Stimulated activated naive CD8-positive, alpha-beta T cell treated with anti-CD3 and anti-CD28 coated beads, Interleukin-15, Interleukin-2, amounts not matched to agents 100 ng/mL and 50 ng/mL, for 24 hours (primary cell): ENCODE results near the gene RAB26.

Experiments used
- H3K27ac Mint-ChIP-seq: one replicate; pipeline ENCODE4 v1.8.0; 2021; ENCODE audit warnings: mild to moderate bottlenecking, mixed read lengths
- H3K27me3 Mint-ChIP-seq: one replicate; pipeline ENCODE4 v1.8.0; 2021; ENCODE audit warnings: mixed read lengths
- H3K36me3 Mint-ChIP-seq: one replicate; pipeline ENCODE4 v1.8.0; 2021; ENCODE audit warnings: low read depth, mixed read lengths
- H3K4me1 Mint-ChIP-seq: one replicate; pipeline ENCODE4 v1.8.0; 2021; ENCODE audit warnings: low read depth, mixed read lengths
- H3K4me3 Mint-ChIP-seq: one replicate; pipeline ENCODE4 v1.8.0; 2021; ENCODE audit warnings: mild to moderate bottlenecking, mixed read lengths
- H3K9me3 Mint-ChIP-seq: one replicate; pipeline ENCODE4 v1.8.0; 2021; ENCODE audit warnings: mixed read lengths

Gene RAB26

DNA sequence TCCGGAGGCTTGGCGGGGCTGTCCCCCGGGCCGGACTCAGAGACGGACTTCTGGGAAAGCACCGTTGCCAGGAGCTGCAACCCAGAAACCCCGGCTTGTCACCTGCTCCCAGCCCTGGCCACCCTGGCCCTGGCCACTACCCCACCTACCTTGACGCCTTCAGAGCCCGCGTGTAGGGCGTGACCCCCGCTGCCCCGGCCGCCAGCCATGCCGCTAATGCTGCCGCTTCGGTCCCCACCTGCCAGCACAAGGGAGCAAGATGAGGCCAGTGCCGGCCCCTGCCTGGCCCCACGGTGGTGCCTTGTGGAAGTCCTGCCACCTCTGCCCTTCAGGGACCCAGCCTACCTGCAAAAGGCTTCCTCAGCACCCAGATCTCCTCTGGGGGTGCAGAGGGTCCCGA is 36.5 kb downstream of the RAB26 start:
- Mint-ChIP-seq H3K9me3 (no peaks in the 10 kb centered on the region), H3K27me3 (no peaks in the 10 kb centered on the region), H3K27ac (no peak overlapping the region), H3K36me3 (no peaks in the 10 kb centered on the region), H3K4me3 (no peak overlapping the region), H3K4me1 (no peaks in the 10 kb centered on the region)

DNA sequence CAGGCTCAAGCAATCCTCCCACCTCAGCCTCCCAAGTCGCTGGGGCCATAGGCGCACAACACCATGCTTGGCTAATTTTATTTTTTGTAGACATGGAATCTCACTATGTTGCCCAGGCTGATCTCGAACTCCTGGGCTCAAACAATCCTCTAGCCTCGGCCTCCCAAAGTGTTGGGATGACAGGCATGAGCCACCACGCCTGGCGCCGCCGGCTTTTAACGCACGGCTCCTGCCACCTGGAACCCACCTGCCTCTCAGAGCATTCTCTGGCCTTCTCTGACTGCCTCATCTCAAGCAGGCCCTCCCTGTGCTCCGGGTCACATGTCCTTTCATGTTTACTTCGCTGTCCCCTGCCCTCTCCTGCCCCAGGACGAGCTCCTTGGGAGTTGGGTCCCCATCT is 37.6 kb downstream of the RAB26 start:
- H3K27me3 Mint-ChIP-seq: no peaks in the 10 kb centered on the region
- H3K36me3 Mint-ChIP-seq: no peaks in the 10 kb centered on the region
- no peak overlapping the region for H3K4me3 Mint-ChIP-seq
- H3K9me3 Mint-ChIP-seq: no peaks in the 10 kb centered on the region
- no peak overlapping the region for H3K27ac Mint-ChIP-seq
- H3K4me1 Mint-ChIP-seq: no peaks in the 10 kb centered on the region

DNA sequence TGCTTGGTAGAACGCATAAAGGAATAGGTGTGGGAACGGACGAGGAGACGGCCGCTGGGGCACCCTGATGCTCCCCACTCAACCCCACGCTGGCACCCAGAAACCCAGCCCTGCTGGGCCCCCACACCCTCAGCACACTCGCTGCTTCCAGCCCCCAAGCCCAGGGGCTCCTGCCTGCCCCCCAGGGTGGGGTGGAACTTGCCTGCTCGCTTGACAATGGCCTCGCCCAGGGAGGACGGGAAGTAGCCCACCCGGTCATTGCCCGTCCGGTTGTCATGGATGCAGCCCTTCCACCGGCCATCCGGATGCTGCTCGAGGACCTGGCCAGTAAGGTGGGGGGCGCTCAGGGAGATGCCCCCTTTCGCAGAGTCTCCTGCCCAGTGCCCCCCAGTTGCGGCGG is 38.1 kb downstream of the RAB26 start:
- no peaks in the 10 kb centered on the region for H3K4me1 Mint-ChIP-seq
- H3K36me3 Mint-ChIP-seq: no peaks in the 10 kb centered on the region
- no peaks in the 10 kb centered on the region for H3K27me3 Mint-ChIP-seq
- H3K27ac Mint-ChIP-seq: no peak overlapping the region
- no peak overlapping the region for H3K4me3 Mint-ChIP-seq
- no peaks in the 10 kb centered on the region for H3K9me3 Mint-ChIP-seq

DNA sequence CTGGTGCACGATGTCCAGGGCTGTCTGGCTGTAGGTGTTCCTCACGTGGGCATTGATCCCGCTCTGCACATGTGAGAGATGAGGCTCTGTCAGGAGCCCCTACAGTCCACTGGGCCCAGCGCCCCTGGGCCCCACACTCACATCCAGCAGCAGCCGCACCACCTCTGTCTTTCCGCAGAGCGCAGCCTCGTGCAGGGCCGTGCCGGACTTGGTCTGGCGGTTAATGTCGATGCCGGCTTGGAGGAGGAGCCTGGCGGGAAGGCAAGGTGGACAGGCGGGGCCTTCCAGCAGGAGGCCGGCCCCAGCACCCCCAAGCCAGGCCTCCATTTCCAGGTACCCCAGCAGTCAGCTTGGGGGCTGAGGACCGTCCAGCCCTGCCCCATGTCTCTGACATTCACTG is 38.8 kb downstream of the RAB26 start:
- no peaks in the 10 kb centered on the region for H3K4me1 Mint-ChIP-seq
- H3K36me3 Mint-ChIP-seq: no peaks in the 10 kb centered on the region
- H3K27ac Mint-ChIP-seq: no peak overlapping the region
- H3K9me3 Mint-ChIP-seq: no peaks in the 10 kb centered on the region
- H3K27me3 Mint-ChIP-seq: no peaks in the 10 kb centered on the region
- no peak overlapping the region for H3K4me3 Mint-ChIP-seq

DNA sequence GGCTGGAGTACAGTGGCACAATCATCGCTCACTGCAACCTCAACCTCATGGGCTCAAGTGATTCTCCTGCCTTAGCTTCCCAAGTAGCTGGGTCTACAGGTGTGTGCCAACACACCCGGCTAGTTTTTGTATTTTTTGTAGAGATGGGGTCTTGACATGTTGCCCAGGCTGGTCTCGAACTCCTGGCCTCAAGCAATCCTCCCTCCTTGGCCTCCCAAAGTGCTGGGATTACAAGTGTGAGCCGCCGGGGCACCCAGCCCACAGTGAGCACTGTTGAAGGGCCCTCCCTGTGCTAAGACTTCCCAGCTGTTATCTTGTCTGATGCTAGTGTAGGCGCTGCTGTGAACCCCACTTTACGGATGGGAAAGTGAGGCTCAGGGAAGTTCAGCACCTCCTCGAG is 40.0 kb downstream of the RAB26 start:
- H3K27me3 Mint-ChIP-seq: no peaks in the 10 kb centered on the region
- H3K27ac Mint-ChIP-seq: no peak overlapping the region
- H3K9me3 Mint-ChIP-seq: no peaks in the 10 kb centered on the region
- H3K4me3 Mint-ChIP-seq: no peak overlapping the region
- H3K4me1 Mint-ChIP-seq: no peaks in the 10 kb centered on the region
- no peaks in the 10 kb centered on the region for H3K36me3 Mint-ChIP-seq

DNA sequence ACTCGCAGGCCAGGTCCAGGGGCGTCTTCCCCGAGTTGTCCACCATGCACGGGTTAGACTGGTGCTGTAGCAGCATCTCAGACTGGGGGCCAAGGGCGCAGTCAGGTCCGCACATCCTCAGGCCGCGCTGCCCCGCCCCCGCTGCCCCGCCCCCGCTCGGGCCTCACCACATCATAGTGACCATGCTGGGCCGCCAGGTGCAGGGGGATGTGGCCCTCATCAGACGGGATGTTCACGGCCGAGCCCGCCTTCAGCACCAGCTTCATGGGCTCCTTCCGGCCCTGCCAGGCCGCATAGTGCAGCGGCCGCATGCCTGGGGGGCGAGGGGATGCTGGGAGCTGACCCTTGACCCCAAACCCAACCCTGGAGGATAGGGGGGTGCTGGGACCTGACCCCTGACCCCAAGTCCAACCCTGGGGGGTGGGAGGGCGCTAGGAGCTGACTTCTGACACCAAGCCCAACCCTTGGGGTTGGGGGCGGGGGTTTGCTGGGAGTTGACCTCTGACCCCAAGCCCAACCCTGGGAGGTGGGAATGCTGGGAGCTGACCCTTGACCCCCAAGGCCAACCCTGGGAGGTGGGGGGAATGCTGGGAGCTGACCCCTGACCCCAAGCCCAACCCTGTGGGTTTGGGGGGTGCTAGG is 40.9 kb downstream of the RAB26 start:
- Mint-ChIP-seq H3K4me1 (no peaks in the 10 kb centered on the region), H3K27me3 (no peaks in the 10 kb centered on the region), H3K9me3 (no peaks in the 10 kb centered on the region)

DNA sequence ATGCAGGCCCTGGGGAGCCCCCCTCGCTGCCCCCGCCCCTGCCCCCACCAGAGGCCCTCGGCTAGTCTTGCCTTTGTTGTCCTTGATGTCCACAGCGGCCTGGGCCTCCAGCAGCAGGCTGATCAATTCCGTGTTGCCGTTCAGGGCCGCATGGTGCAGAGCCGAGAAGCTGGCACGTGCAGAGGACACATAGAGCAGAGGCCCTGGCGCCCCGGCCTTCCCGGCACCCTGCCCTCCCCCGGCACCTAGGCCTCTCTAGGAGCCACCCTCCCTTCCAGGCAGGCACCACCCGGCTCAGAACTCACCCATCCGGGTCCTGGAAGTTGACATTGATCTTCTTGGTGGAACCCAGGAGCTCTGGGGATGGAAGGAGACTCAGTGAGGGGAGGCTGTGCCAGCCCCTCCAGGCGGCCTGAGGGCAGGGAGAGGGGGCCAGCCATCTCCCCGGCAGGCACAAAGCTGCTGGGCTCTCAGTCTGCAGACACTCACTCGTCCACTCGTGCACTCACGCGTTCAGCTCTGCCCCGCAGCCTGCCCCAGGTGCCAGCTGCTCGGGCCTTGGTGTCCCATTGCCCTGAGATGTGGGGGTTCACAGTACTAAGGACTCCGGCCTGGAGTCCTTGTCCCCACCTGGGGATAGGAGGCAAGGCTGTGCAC is 41.7 kb downstream of the RAB26 start:
- Mint-ChIP-seq H3K4me1 (peaks cover 3% of the 10 kb centered on the region), H3K36me3 (no peaks in the 10 kb centered on the region), H3K27ac (no peak overlapping the region), H3K4me3 (no peak overlapping the region), H3K9me3 (no peaks in the 10 kb centered on the region), H3K27me3 (peaks cover 5% of the 10 kb centered on the region)

More for the DNA sequence above, 40.9 kb downstream of the RAB26 start:
- H3K27ac Mint-ChIP-seq: no peak overlapping the region
- H3K4me3 Mint-ChIP-seq: no peak overlapping the region
- H3K36me3 Mint-ChIP-seq: no peaks in the 10 kb centered on the region

DNA sequence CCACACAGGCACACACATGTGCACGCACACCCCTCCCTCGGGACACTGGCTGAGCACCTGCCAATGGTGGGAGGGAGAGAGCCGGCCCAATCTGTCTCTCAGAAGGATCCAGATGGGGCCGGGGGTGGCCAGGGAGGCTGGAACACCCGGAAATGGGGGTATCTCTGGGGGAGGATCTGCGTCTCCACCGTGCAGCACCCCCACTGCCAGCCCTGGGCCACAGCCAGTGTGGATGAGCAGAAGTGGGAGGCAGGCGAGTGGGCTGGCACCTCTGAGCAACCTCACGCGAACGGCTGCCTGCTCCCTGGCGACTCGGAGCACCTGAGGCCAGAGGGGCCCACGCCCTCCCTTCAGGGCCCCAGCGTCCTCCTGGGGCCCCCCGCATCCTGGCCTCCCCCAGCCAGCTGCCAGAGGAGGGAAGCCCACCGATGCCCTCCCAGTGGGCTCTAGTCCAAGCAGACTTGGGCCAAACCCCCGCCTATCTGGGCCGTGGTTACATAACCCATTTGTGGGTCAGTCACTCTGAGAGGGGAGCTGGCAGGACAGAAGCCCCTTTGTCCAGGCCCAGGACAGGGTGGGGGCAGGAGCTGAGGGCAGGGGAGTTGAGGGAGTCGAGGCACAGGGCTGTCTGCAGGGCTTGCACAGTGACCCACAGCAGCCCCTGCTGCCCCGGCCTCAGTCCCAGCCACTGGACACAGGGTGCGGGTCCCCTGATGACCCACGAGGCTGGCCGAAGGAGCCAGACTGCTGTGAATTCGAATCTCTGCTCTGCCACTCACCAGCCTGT is 42.4 kb downstream of the RAB26 start:
- Mint-ChIP-seq H3K9me3 (no peaks in the 10 kb centered on the region), H3K4me3 (no peak overlapping the region), H3K27ac (no peak overlapping the region), H3K27me3 (peaks cover 5% of the 10 kb centered on the region), H3K36me3 (no peaks in the 10 kb centered on the region), H3K4me1 (peaks cover 3% of the 10 kb centered on the region)

DNA sequence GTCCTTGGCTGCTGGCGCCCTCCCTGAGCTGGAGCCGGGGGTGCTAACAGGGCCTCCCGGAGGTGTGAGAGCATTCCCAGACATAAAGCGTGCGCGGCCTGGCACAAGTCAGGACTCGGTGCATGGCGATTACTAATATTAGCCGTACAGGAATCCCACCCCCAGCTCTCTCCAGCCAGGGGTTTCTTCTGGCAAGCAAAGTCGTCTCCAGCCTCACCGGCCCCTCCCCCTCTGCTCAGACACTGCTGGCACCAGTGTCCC is 43.0 kb downstream of the RAB26 start:
- Mint-ChIP-seq H3K9me3 (no peaks in the 10 kb centered on the region), H3K4me3 (no peak overlapping the region), H3K27me3 (peaks cover 5% of the 10 kb centered on the region), H3K4me1 (peaks cover 3% of the 10 kb centered on the region), H3K27ac (no peak overlapping the region), H3K36me3 (no peaks in the 10 kb centered on the region)

DNA sequence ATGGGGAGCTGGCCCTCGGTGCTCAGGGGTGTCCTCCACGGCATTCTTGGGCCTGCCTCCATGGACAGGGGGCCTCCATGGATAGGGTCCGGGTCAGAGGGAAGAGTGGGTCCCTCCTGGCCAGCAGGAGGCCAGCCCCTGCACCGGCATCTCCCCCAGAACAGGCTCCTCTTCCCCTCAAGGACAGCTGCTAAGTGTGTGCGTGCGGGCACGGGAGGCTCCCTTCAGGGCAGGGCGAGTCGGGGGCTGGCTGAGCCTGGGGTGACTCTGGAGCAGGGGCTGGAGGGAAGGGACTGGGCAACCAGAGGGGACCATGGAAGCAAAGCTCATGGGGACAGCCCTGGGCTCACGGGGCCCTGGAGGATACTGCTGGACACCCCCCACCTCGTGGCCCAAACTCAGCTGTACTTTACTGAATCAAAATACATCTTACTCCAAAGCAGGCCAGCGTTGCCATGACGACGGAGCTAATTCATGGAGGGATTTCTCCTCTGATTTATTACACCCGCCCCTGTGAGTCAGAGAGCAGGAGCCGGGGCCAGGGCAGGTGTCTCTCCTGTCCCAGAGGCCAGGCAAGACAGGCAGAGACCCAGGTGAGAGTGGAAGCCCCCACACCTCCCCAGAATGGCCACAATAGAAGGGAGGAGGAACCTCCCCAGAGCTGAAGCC is 45.9 kb downstream of the RAB26 start:
- Mint-ChIP-seq H3K27me3 (peaks cover 26% of the 10 kb centered on the region), H3K36me3 (no peaks in the 10 kb centered on the region), H3K4me3 (no peak overlapping the region), H3K9me3 (no peaks in the 10 kb centered on the region), H3K4me1 (peaks cover 3% of the 10 kb centered on the region), H3K27ac (no peak overlapping the region)

DNA sequence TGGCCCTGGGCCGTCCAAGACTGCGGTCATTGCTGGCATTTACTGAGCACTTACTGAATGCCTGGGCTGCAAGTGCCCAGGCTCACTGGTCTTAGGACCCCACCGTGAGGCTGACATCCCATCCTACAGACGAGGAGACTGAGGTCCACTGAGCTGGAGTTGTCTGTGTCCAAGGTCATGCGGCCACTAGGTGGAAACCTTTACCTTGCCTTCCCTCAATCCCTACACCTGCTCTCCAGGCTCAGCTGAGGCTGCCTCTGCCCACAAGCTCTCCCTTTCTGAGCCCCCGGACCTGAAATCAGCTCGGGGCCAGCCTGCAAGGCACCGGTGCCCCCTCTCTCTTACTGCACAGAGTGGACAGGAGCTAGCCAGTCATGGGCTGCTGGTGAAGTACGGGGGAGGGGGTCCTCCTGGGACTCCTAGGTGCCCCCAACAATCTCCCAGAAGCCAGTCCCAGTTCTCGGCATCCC is 46.5 kb downstream of the RAB26 start:
- Mint-ChIP-seq H3K27ac (no peak overlapping the region), H3K4me1 (peaks cover 3% of the 10 kb centered on the region), H3K36me3 (no peaks in the 10 kb centered on the region), H3K27me3 (peaks cover 26% of the 10 kb centered on the region), H3K4me3 (no peak overlapping the region), H3K9me3 (no peaks in the 10 kb centered on the region)

DNA sequence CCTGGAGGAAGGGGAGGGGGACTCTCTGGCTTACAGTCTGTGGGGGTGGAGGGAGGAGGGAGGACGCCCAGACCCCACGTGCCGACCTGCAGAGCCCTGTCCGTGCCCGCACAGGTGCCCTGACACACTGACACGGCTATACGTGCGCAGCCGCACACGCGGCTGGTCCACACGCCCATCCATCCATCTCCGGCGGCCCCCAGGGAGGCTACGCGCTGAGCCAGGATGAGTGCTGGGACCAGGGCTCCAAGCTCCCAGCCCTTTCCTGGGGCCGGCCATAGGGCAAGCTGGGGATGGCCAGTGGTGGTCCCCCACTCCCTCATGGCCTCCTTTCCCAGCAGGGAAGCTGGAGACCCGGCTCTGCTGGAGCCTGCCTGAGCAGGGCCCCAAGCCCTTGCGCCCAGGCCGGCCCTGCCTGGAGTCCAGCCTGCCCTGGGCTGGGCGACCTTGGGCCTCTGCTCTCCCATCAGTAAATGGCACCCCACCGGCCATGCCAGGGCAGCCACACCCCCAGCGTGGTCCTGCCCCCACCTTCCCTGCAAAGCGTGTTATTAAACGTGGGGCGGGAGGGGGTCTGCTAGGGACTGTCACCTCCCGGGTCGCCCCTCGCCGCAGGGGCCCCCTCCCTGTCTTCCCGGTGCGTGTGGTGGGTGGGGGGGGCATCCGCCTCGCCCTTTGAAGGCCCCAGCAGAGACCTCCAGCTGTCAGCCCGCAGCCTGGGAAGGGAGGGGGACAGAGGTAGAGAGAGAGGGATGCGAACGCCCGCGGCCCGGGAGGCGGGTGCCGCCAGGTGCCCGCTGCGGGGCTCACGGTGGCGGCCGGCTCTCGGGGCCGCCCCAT is 47.1 kb downstream of the RAB26 start:
- Mint-ChIP-seq H3K36me3 (no peaks in the 10 kb centered on the region), H3K27me3 (peaks cover 26% of the 10 kb centered on the region), H3K9me3 (no peaks in the 10 kb centered on the region), H3K4me1 (peaks cover 3% of the 10 kb centered on the region), H3K4me3 (no peak overlapping the region), H3K27ac (no peak overlapping the region)

DNA sequence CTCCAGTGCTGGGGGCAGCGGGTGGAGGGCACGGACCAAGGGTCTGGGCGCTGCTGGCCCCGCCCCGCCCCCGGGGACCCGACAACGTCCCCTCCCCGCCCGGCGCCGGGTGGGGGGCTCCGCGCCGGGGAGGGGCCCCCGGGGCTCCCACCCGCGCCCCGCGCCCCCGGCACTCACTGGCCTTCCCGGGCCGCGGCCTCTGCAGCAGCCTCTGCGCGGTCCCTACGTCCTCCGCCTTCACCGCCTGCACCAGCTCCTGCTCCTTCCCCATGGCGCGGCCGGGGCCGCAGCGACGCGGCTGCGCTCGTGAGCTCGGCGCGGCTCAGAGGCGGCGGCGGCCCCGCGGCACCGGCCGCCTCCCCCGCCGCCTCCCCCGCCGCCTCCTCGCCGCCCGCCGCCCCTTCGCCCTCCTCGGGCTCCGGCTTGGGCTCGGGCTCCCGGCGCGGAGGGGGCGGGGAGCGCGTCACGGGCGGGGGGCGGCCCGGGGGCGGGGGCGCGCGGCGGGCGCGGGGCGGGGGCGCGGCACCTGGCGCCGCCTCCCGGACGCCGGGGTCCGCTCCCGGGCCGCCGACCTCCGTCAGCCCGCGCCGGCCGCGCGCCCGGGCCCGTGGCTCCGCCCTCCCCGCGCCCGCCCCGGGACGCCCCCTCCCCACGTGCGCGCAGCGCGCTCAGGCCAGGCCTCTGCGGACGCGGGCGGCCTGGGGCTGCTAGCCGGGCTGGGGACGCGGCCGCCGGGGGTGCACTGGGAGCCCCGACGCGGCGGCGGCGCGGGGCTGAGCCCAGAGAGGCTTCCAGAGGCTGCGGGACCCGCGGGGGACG is 47.9 kb downstream of the RAB26 start, which contains the start of gene CASKIN1:
Gene CASKIN1, minus strand, starts transcription at position 444 of the 819 bp plus-strand sequence. Its CDS starts 173 bp downstream, at position 271.
- Mint-ChIP-seq H3K4me1 (peaks cover 3% of the 10 kb centered on the region), H3K27ac (no peak within 1 kb of the TSS), H3K4me3 (peak within 1 kb of the TSS; percentile 30), H3K9me3 (no peaks in the 10 kb centered on the region), H3K27me3 (peaks cover 26% of the 10 kb centered on the region), H3K36me3 (no peaks in the 10 kb centered on the region)
